Spleen (tissue), 7 donors: Measurements from ENCODE around the gene LDB2.

Experiments
- CTCF ChIP-seq, 11 experiments: fragments of 200-600 bp in 7 of 11; fragments of 450-650 bp in 4 of 11; sonication (generic) in 4 of 11; IDR thresholded peaks in 8 of 11; conservative IDR thresholded peaks in 3 of 11; 1 replicate in 7 of 11; 2 replicates in 4 of 11; pipeline versions ENCODE4 v1.4.0 to v1.8.0; 2016 to 2021; ENCODE audit warnings: antibody characterized with exemption in 11 of 11, inconsistent platforms in 4 of 11, mild to moderate bottlenecking in 1 of 11
- POLR2AphosphoS5 ChIP-seq, 3 donors: sonication (generic); formaldehyde crosslinking; IDR thresholded peaks; one replicate each; pipeline ENCODE4 v1.5.1; 2017; ENCODE audit warnings: antibody characterized with exemption in 3 of 3
- donor health status: DM: no; HTN: no; CAD: no; lungs with moderate emphysema.
- donor health status: DM: no; HTN: no; CAD: no.
- donor health status: DM: no; HTN: no; CAD: no.

- TF ChIP-seq POLR2AphosphoS5 (IDR thresholded peaks at IDR 0.05) = no peak
- no peak for TF ChIP-seq CTCF (IDR thresholded peaks at IDR 0.05 in 8 of 11, conservative IDR thresholded peaks at IDR 0.05 in 3 of 11)
Measured at GRCh38 chr4:16814361-16814760, 84.1 kb downstream of the LDB2 start.
